Astrocyte (in vitro differentiated cells and primary cell): ENCODE results near the gene BMPER. TPM values are rescaled to one million over a fixed set of nuclear protein-coding genes. Genes with fewer than 3 reads are reported as not detected.

ENCODE experiments used
- DNase-seq: peaks from one replicate; pipeline ENCODE4 v3.0.0-alpha.2; 2010; ENCODE audit warnings: low read depth
- FAIRE-seq: peaks from 2 replicates; lab custom pipeline; 2011; peaks lifted over from hg19 to GRCh38; lab: Jason Lieb, UNC
- H2AFZ ChIP-seq: 2 replicates; pipeline ENCODE4 v1.6.0; 2012; ENCODE audit warnings: low read depth, low read length, inconsistent platforms
- H3K27ac ChIP-seq: 2 replicates; pipeline ENCODE4 v1.5.1; 2011; ENCODE audit warnings: low read depth, low read length, inconsistent platforms
- H3K27me3 ChIP-seq: 2 replicates; pipeline ENCODE4 v1.6.0; 2011; ENCODE audit warnings: low read length, inconsistent platforms; ENCODE audit not compliant: insufficient read depth
- H3K36me3 ChIP-seq: 2 replicates; pipeline ENCODE4 v1.5.1; 2011; ENCODE audit warnings: low read length, inconsistent platforms; ENCODE audit not compliant: insufficient read depth
- H3K4me1 ChIP-seq: 2 replicates; pipeline ENCODE4 v1.5.1; 2011; ENCODE audit warnings: low read length, inconsistent platforms; ENCODE audit not compliant: insufficient read depth
- H3K4me2 ChIP-seq: 2 replicates; pipeline ENCODE4 v1.6.0; 2012; ENCODE audit warnings: low read length, inconsistent platforms
- H3K4me3 ChIP-seq: 2 replicates; pipeline ENCODE4 v1.5.1; 2011; ENCODE audit warnings: low read depth, mild to moderate bottlenecking, low read length, inconsistent platforms; ENCODE audit not compliant: insufficient read depth
- H3K79me2 ChIP-seq: 2 replicates; pipeline ENCODE4 v1.6.0; 2012; ENCODE audit warnings: mild to moderate bottlenecking, low read length, inconsistent platforms; ENCODE audit not compliant: insufficient read depth
- H3K9ac ChIP-seq: 2 replicates; pipeline ENCODE4 v1.6.0; 2012; ENCODE audit warnings: mild to moderate bottlenecking, low read length, inconsistent platforms
- H3K9me3 ChIP-seq: 2 replicates; pipeline ENCODE4 v1.5.1; 2012; ENCODE audit warnings: low read depth, mild to moderate bottlenecking, low read length, inconsistent platforms; ENCODE audit not compliant: insufficient read depth
- H4K20me1 ChIP-seq: 2 replicates; pipeline ENCODE4 v1.6.0; 2012; ENCODE audit warnings: low read length, inconsistent platforms; ENCODE audit not compliant: insufficient read depth
- H3K27ac Mint-ChIP-seq: one replicate; pipeline ENCODE4 v1.8.0; 2021; ENCODE audit warnings: mild to moderate bottlenecking, mixed read lengths; ENCODE audit not compliant: unreplicated experiment
- H3K27me3 Mint-ChIP-seq: one replicate; pipeline ENCODE4 v1.8.0; 2021; ENCODE audit warnings: low read depth, mixed read lengths; ENCODE audit not compliant: unreplicated experiment
- H3K36me3 Mint-ChIP-seq: one replicate; pipeline ENCODE4 v1.8.0; 2021; ENCODE audit warnings: low read depth, mixed read lengths; ENCODE audit not compliant: unreplicated experiment
- H3K4me1 Mint-ChIP-seq: one replicate; pipeline ENCODE4 v1.8.0; 2021; ENCODE audit warnings: low read depth, mixed read lengths; ENCODE audit not compliant: unreplicated experiment
- H3K4me3 Mint-ChIP-seq: one replicate; pipeline ENCODE4 v1.8.0; 2021; ENCODE audit warnings: mild to moderate bottlenecking, moderate library complexity, mixed read lengths; ENCODE audit not compliant: unreplicated experiment
- H3K9me3 Mint-ChIP-seq: one replicate; pipeline ENCODE4 v1.8.0; 2021; ENCODE audit warnings: mild to moderate bottlenecking, mixed read lengths; ENCODE audit not compliant: unreplicated experiment
- EZH2 ChIP-seq: IDR thresholded peaks from 2 replicates; pipeline ENCODE4 v1.6.1; 2012; ENCODE audit warnings: mild to moderate bottlenecking, low read length, inconsistent platforms; ENCODE audit not compliant: insufficient read depth
- total RNA-seq: library from RNA; stranded (reverse); gene quantifications from 2 replicates; pipeline ENCODE4 v1.2.1, GENCODE V29; 2021
- TF ChIP-seq, protein P1 (sequence below): IDR thresholded peaks from 2 replicates; pipeline ENCODE4 v1.5.1; 2011; ENCODE audit warnings: low read depth, mild to moderate bottlenecking, inconsistent platforms, low read length, moderate library complexity; ENCODE audit not compliant: insufficient read depth

Gene BMPER
- total RNA-seq, 1 donor from 2014 or later: 4.4 TPM

DNA sequence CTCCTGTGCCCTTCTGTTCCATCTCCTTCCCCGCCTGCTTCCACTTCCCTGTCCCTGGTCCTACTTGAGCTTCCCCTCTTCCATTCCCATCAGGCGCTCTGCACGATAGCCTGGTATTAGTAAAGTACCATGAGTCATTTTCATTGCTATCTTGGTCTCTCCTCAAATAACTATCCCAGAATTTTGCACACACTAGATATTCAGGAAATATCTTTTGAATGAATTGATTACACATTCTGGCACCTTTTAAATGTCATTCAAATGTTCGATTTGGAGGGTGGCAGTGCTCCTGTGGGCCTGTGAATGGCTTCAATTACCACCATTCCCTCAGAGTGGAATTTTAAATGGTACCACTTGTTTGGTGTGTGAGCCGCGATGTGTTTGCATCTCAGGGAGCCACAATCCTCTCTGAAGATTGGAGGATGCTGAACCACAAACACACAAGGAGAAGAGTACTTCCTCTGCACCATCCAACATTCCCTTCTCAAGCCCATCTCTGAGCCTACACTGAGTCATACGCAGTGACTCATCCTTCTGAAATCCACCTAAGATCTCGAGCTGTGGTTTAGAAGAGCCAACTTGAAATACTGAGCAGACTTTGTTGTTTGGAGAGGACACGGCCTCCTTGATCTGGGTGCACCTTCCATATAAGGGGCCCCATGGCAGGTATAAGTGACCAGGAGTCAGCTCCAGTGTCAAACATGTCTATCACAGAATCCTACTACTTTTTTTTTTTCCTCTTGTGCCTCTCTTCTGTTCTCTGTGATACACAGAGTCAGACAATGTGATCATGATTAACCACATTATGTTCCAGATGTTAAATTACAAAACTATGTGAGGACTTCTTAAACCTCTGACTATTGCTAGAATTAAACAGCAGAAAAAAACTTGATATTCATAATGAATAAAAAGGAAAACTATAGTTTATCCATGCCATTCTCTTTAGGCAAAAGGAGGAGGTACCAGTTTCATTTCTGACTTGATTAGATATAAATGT is 81.9 kb downstream of the BMPER start:
- Mint-ChIP-seq H3K27ac (peak overlapping the region; percentile 72), H3K4me3 (no peak overlapping the region), H3K36me3 (no peaks in the 10 kb centered on the region), H3K4me1 (peaks cover 19% of the 10 kb centered on the region), H3K27me3 (no peaks in the 10 kb centered on the region), H3K9me3 (no peaks in the 10 kb centered on the region)
- Histone ChIP-seq H3K9me3 (no peaks in the 10 kb centered on the region), H3K4me3 (peak overlapping the region; percentile 11), H4K20me1 (no peaks in the 10 kb centered on the region), H3K27me3 (no peaks in the 10 kb centered on the region), H3K27ac (peak overlapping the region; percentile 89), H3K36me3 (no peaks in the 10 kb centered on the region), H3K79me2 (no peaks in the 10 kb centered on the region), H2AFZ (peak overlapping the region; percentile 7), H3K4me1 (peaks cover 24% of the 10 kb centered on the region), H3K9ac (peak overlapping the region; percentile 50), H3K4me2 (peak overlapping the region; percentile 63)
- DNase-seq: peak; percentile 100
- no peak for TF ChIP-seq EZH2
- TF ChIP-seq, protein P1, sequence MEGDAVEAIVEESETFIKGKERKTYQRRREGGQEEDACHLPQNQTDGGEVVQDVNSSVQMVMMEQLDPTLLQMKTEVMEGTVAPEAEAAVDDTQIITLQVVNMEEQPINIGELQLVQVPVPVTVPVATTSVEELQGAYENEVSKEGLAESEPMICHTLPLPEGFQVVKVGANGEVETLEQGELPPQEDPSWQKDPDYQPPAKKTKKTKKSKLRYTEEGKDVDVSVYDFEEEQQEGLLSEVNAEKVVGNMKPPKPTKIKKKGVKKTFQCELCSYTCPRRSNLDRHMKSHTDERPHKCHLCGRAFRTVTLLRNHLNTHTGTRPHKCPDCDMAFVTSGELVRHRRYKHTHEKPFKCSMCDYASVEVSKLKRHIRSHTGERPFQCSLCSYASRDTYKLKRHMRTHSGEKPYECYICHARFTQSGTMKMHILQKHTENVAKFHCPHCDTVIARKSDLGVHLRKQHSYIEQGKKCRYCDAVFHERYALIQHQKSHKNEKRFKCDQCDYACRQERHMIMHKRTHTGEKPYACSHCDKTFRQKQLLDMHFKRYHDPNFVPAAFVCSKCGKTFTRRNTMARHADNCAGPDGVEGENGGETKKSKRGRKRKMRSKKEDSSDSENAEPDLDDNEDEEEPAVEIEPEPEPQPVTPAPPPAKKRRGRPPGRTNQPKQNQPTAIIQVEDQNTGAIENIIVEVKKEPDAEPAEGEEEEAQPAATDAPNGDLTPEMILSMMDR: no peak
- peak; percentile 100 for FAIRE-seq

DNA sequence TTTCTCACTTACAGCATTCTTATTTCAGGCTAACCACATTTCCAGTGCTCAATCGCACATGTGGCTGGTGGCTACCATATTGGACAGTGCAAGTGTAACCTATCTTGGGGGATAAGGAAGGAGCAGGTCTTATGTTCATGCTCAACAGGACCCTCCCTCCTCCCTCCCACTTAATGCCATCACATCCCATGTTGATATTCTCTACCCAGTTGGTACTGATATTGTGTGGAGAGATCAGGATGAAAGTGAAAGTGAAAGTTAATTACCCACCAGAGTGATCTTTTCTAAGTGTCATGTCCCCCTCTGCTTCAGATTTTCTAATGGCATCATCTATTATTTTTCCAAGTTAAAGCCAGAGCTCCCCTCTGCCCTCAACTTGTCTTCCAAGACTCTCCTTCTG is 91.6 kb downstream of the BMPER start:
- no peak overlapping the region for H3K4me3 ChIP-seq
- no peak overlapping the region for H3K4me2 ChIP-seq
- no peak overlapping the region for H3K9ac ChIP-seq
- FAIRE-seq: no peak
- Mint-ChIP-seq H3K9me3 (peaks cover 7% of the 10 kb centered on the region), H3K4me3 (no peak overlapping the region), H3K36me3 (no peaks in the 10 kb centered on the region), H3K4me1 (peaks cover 1% of the 10 kb centered on the region), H3K27me3 (no peaks in the 10 kb centered on the region), H3K27ac (no peak overlapping the region)
- no peaks in the 10 kb centered on the region for H3K4me1 ChIP-seq
- no peaks in the 10 kb centered on the region for H3K27me3 ChIP-seq
- no peaks in the 10 kb centered on the region for H3K79me2 ChIP-seq
- no peaks in the 10 kb centered on the region for H3K36me3 ChIP-seq
- no peak overlapping the region for H2AFZ ChIP-seq
- DNase-seq: no peak
- no peak for TF ChIP-seq EZH2
- H4K20me1 ChIP-seq: no peaks in the 10 kb centered on the region
- H3K9me3 ChIP-seq: no peaks in the 10 kb centered on the region
- no peak overlapping the region for H3K27ac ChIP-seq

DNA sequence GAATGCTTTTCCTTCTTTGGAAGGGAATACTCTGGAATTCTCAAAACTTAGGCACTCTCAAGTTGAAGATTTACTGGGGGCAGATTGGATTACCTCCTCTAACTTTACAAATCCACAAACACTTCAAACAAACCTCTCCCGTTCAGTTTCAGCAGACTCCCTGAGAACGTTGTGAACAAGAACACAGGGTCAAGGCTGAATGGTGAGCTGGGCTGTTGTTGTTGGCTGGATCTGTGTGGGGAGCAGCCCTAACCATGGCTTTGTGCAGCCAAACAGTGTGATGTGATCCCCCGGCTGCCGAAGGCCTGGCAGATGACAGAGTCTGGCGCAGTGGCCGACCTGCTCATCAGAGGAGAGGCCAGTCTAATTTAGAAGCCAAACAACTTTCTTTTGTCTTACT is 93.1 kb downstream of the BMPER start:
- Histone ChIP-seq H3K27ac (no peak overlapping the region), H3K36me3 (no peaks in the 10 kb centered on the region), H3K4me2 (no peak overlapping the region), H3K4me1 (no peaks in the 10 kb centered on the region), H4K20me1 (no peaks in the 10 kb centered on the region), H3K9ac (no peak overlapping the region), H3K9me3 (no peaks in the 10 kb centered on the region), H3K79me2 (no peaks in the 10 kb centered on the region), H3K4me3 (no peak overlapping the region), H3K27me3 (no peaks in the 10 kb centered on the region), H2AFZ (peak overlapping the region; percentile 16)
- Mint-ChIP-seq H3K4me3 (no peak overlapping the region), H3K9me3 (peaks cover 7% of the 10 kb centered on the region), H3K27me3 (no peaks in the 10 kb centered on the region), H3K27ac (no peak overlapping the region), H3K4me1 (peaks cover 1% of the 10 kb centered on the region), H3K36me3 (no peaks in the 10 kb centered on the region)
- DNase-seq (no peak), FAIRE-seq (no peak)
- TF ChIP-seq, protein P1: no peak
- TF ChIP-seq EZH2: no peak
